Psoas muscle (tissue), 8 donors: ENCODE measurements around the gene DDAH1. TPM values are rescaled to one million over a fixed set of nuclear protein-coding genes. Genes with fewer than 3 reads are reported as not detected.
A peak's percentile ranks its signal among the peaks of the same experiment; 100 is the strongest.

Source experiments
- ATAC-seq, 4 donors: fragments of 200-7000 bp; cut with Tn5 transposase; one replicate each; pipeline ENCODE4 v1.9.1; 2020; ENCODE audit warnings: moderate library complexity in 3 of 4, mild to moderate bottlenecking in 2 of 4
- DNase-seq, 2 donors: peaks; one replicate each; pipeline ENCODE4 v3.0.0-alpha.2; 2020
- H3K27ac ChIP-seq: fragments of 200-600 bp; one replicate; pipeline ENCODE4 v1.8.0; 2022
- H3K27me3 ChIP-seq, 3 donors: fragments of 200-600 bp in 1 of 3; one replicate each; pipeline versions ENCODE4 v1.6.1 to v1.8.0; 2013 to 2022; ENCODE audit warnings: low read length in 2 of 3, mild to moderate bottlenecking in 2 of 3, moderate library complexity in 1 of 3; ENCODE audit not compliant: insufficient read depth in 3 of 3
- H3K36me3 ChIP-seq, 2 donors: fragments of 200-600 bp in 1 of 2; one replicate each; pipeline versions ENCODE4 v1.6.1 to v1.8.0; 2013 to 2022; ENCODE audit warnings: low read depth in 1 of 2, mild to moderate bottlenecking in 1 of 2, moderate library complexity in 1 of 2; ENCODE audit not compliant: insufficient read depth in 1 of 2
- H3K4me1 ChIP-seq: fragments of 200-600 bp; one replicate; pipeline ENCODE4 v1.8.0; 2022
- H3K4me3 ChIP-seq: fragments of 200-600 bp; one replicate; pipeline ENCODE4 v1.8.0; 2022; ENCODE audit warnings: mild to moderate bottlenecking
- H3K9me3 ChIP-seq: fragments of 200-600 bp; one replicate; pipeline ENCODE4 v1.8.0; 2022
- WGBS, 3 donors: extraction: QIAGEN DNeasy Blood & Tissue Kit; methylation state at CpG; one replicate each; pipeline versions ENCODE4 v1.1.6 to v1.1.7; 2013; 5-methylcytosine and 5-hydroxymethylcytosine counted together
- intact Hi-C, 2 donors: fragments of 100-400 bp; cut with DNase I; formaldehyde crosslinking; loops; one replicate each; pipeline versions ENCODE4 v1.11.0 to v1.14.2; 2022
- polyA plus RNA-seq, 3 donors: library from polyadenylated mRNA; stranded (reverse); fragments of 200-250 nt; gene quantifications; one replicate each; pipeline ENCODE4 v1.2.3, GENCODE V29; 2013
- total RNA-seq, 4 donors: library from RNA; stranded (reverse); fragmentation: NEBNext Ultra II Directional in 2 of 4; extraction: Animal tissue kit (Norgen Biotek cat#: 25700) in 2 of 4; gene quantifications; one replicate each; pipeline versions ENCODE4 v1.2.1 to v1.2.4, GENCODE V29; 2021 to 2023
- TF ChIP-seq, protein P1 (sequence below): fragments of 200-600 bp; IDR thresholded peaks from one replicate; pipeline ENCODE4 v1.8.0; 2022; ENCODE audit warnings: antibody characterized with exemption
- donor health status: healthy with polysubstance abuse.
- donor health status: DM: no; HTN: no; CAD: no; lungs with moderate emphysema.
- donor health status: Bipolar disorder and iron deficiency.
- donor health status: healthy.
- donor health status: DM: yes; HTN: yes; CAD: no.
- donor health status: DM: no; HTN: no; CAD: no.
- donor health status: DM: no; HTN: no; CAD: no.
- donor health status: DM: yes; HTN: yes; CAD: no.

Gene DDAH1
- total and polyA plus RNA-seq, 7 donors: 2.1 to 53.6 (median 8.2) TPM

DNA sequence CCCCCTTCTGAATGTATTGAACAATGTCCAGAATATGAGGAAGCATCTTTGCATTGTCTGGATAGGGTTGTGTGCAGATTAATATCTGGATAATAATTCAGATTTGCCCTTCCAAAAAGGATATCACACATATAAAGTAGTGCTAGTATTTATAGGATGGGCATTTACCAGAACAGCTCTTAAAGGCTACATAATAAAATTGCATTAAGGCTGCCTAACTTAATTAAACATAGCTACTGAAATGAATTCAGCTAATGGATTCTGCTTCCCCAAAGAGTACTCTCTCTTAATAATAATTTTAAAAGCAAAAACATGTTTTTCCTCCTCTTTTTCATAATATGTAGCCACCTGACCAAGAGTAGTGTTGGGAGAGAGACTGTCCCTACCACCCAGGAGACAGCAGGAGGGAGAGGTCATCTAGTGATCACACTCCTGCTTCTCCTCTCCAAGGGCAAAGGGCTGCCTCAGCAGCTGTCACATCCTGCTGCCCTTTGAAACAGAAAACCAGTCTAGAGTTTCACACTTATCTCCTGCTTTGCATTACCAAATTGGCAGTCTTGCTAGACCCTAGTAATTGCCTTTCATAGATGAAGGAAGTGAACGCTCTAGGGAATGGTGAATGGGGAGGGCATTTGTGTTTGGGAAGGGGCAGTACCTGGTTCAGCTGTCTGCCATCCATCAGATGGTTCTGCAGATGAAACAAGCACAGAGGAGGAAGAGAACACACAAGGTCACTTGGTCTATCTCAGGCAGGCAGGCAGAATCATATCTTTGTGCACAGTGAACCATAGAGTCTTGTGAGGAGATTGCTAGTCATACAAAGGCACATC lies 29.3 kb upstream of the DDAH1 start:
- 29 to 56% (median 54%) methylated on average over 1 of the region's 1 CpG for WGBS, 3 donors
- H3K27ac ChIP-seq: peak overlapping the region; percentile 21
- no peaks in the 10 kb centered on the region for H3K36me3 ChIP-seq
- DNase-seq: no peak
- ATAC-seq: peak; percentile 43 to 62 (median 54)
- H3K27me3 ChIP-seq: no peaks in the 10 kb centered on the region
- H3K4me3 ChIP-seq: no peak overlapping the region
- TF ChIP-seq, protein P1, sequence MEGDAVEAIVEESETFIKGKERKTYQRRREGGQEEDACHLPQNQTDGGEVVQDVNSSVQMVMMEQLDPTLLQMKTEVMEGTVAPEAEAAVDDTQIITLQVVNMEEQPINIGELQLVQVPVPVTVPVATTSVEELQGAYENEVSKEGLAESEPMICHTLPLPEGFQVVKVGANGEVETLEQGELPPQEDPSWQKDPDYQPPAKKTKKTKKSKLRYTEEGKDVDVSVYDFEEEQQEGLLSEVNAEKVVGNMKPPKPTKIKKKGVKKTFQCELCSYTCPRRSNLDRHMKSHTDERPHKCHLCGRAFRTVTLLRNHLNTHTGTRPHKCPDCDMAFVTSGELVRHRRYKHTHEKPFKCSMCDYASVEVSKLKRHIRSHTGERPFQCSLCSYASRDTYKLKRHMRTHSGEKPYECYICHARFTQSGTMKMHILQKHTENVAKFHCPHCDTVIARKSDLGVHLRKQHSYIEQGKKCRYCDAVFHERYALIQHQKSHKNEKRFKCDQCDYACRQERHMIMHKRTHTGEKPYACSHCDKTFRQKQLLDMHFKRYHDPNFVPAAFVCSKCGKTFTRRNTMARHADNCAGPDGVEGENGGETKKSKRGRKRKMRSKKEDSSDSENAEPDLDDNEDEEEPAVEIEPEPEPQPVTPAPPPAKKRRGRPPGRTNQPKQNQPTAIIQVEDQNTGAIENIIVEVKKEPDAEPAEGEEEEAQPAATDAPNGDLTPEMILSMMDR: no peak
- intact Hi-C loops: loop anchor here in 1 of 2 donors (10.0 kb wide), 1 partner anchor 189 kb away; no protein-coding TSS in a partner anchor
- no peaks in the 10 kb centered on the region for H3K9me3 ChIP-seq
- peaks cover 9% of the 10 kb centered on the region for H3K4me1 ChIP-seq

GRCh38 chr1:85490270-85490985 lies 25.5 kb upstream of the DDAH1 start:
- TF ChIP-seq, protein P1: no peak
- no peak overlapping the region for H3K4me3 ChIP-seq
- no peak for DNase-seq
- intact Hi-C loops: loop anchor here in 1 of 2 donors (10.0 kb wide), 1 partner anchor 186 kb away; no protein-coding TSS in a partner anchor
- no peak for ATAC-seq
- no peaks in the 10 kb centered on the region for H3K9me3 ChIP-seq
- no peak overlapping the region for H3K27ac ChIP-seq
- H3K4me1 ChIP-seq: peaks cover 9% of the 10 kb centered on the region
- H3K36me3 ChIP-seq: no peaks in the 10 kb centered on the region
- no peaks in the 10 kb centered on the region for H3K27me3 ChIP-seq
- WGBS, 3 donors: 98 to 100% (median 100%) methylated on average over 1 of the region's 1 CpG

GRCh38 chr1:85488126-85488525 lies 23.2 kb upstream of the DDAH1 start:
- 98 to 100% (median 100%) methylated on average over 1 of the region's 1 CpG for WGBS, 3 donors
- Histone ChIP-seq H3K36me3 (no peaks in the 10 kb centered on the region), H3K27me3 (no peaks in the 10 kb centered on the region), H3K27ac (no peak overlapping the region), H3K9me3 (no peaks in the 10 kb centered on the region), H3K4me1 (no peaks in the 10 kb centered on the region), H3K4me3 (no peak overlapping the region)
- TF ChIP-seq, protein P1: no peak
- intact Hi-C loops: no loop called here
- DNase-seq (no peak), ATAC-seq (no peak)

DNA sequence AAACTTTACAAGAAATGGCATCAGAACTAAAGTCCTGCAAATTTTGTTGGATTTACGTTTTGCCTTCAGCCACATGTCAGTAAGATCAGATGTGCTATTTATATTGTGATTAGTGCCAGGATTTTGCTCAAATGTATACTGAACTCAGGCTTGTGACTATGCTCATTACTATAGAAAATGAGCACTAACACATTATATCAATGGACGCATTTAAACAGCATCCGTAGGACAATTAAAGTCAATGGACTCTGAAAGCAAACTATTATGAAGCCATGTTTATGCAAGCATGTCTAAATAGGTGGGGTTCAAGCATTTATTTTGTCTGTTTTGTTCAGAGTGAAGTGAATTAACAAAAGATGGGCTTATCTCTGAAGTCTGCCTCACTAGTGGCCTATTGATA lies 20.6 kb upstream of the DDAH1 start:
- Histone ChIP-seq H3K9me3 (no peaks in the 10 kb centered on the region), H3K27me3 (no peaks in the 10 kb centered on the region), H3K27ac (no peak overlapping the region), H3K4me3 (no peak overlapping the region), H3K36me3 (no peaks in the 10 kb centered on the region), H3K4me1 (no peaks in the 10 kb centered on the region)
- TF ChIP-seq, protein P1: no peak
- intact Hi-C loops: no loop called here
- no peak for ATAC-seq
- 93 to 96% (median 95%) methylated on average over 3 of the region's 3 CpGs for WGBS, 3 donors
- no peak for DNase-seq
